ENCODE results near the gene SBNO2. TPM values are rescaled to one million over a fixed set of nuclear protein-coding genes. Genes with fewer than 3 reads are reported as not detected.

The SBNO2 gene
- total RNA-seq, 1 experiment from 2014 or later = 51.8 TPM

GRCh38 chr19:1216756-1217155 is 42.7 kb upstream of the SBNO2 start:
- Histone ChIP-seq H3K4me3 (ENCODE audit: low read depth, low read length, poor library complexity, severe bottlenecking) (no peak overlapping the region), H3K9me3 (ENCODE audit: low read depth, low read length, poor library complexity, severe bottlenecking) (no peaks in the 10 kb centered on the region), H3K36me3 (ENCODE audit: insufficient read depth, low read length, poor library complexity, severe bottlenecking) (peaks cover 16% of the 10 kb centered on the region), H3K4me1 (ENCODE audit: insufficient read depth, low read length, poor library complexity, severe bottlenecking) (peaks cover 32% of the 10 kb centered on the region), H3K27me3 (replicated peaks; ENCODE audit: insufficient read depth, low read depth, low read length, poor library complexity) (no peaks in the 10 kb centered on the region), H3K27ac (ENCODE audit: low read depth, low read length, poor library complexity, severe bottlenecking) (peak overlapping the region; percentile 5)
- no TSS peak for BruUV-seq (replicated peaks)
- TF ChIP-seq EZH2 (IDR thresholded peaks at IDR 0.05; ENCODE audit: borderline replicate concordance, low read depth, low read length, poor library complexity, severe bottlenecking) = no peak
- no peak for TF ChIP-seq CTCF (conservative IDR thresholded peaks at IDR 0.05; ENCODE audit: low read depth, low read length)
- ChIA-PET CTCF (no interaction called here), POLR2A (ENCODE audit: low non-redundant PET) (no interaction called here)
- intact Hi-C loops (cut with micrococcal nuclease; ENCODE audit: unreplicated experiment) = loop anchor here (10.0 kb wide), 1 partner anchor 192 kb away; the partner anchor contains the start of genes CNN2, RNU6-2 and TMEM259
- DNase-seq (ENCODE audit: low spot score) = no peak

- CTCF ChIA-PET = no interaction called here
- Histone ChIP-seq H3K27ac (ENCODE audit: low read depth, low read length, poor library complexity, severe bottlenecking) (peak overlapping the region; percentile 87), H3K9me3 (ENCODE audit: low read depth, low read length, poor library complexity, severe bottlenecking) (no peaks in the 10 kb centered on the region), H3K27me3 (replicated peaks; ENCODE audit: insufficient read depth, low read depth, low read length, poor library complexity) (no peaks in the 10 kb centered on the region), H3K36me3 (ENCODE audit: insufficient read depth, low read length, poor library complexity, severe bottlenecking) (peaks cover 3% of the 10 kb centered on the region), H3K4me3 (ENCODE audit: low read depth, low read length, poor library complexity, severe bottlenecking) (no peak overlapping the region), H3K4me1 (ENCODE audit: insufficient read depth, low read length, poor library complexity, severe bottlenecking) (peaks cover 43% of the 10 kb centered on the region)
- intact Hi-C loops (cut with micrococcal nuclease; ENCODE audit: unreplicated experiment) = loop anchor here (10.0 kb wide), 1 partner anchor 190 kb away; the partner anchor contains the start of genes CNN2, RNU6-2 and TMEM259
- TF ChIP-seq EZH2 (IDR thresholded peaks at IDR 0.05; ENCODE audit: borderline replicate concordance, low read depth, low read length, poor library complexity, severe bottlenecking) = no peak
- POLR2A ChIA-PET (ENCODE audit: low non-redundant PET) = interaction anchor here (0.6 kb wide), 1 partner anchor 11 kb away, joined by 5 read pairs; no protein-coding TSS in a partner anchor
- BruUV-seq (replicated peaks) = no TSS peak
- no peak for DNase-seq (ENCODE audit: low spot score)
Measured at GRCh38 chr19:1214862-1215731, 41.0 kb upstream of the SBNO2 start.

- Histone ChIP-seq H3K4me3 (ENCODE audit: low read depth, low read length, poor library complexity, severe bottlenecking) (no peak overlapping the region), H3K27me3 (replicated peaks; ENCODE audit: insufficient read depth, low read depth, low read length, poor library complexity) (no peaks in the 10 kb centered on the region), H3K4me1 (ENCODE audit: insufficient read depth, low read length, poor library complexity, severe bottlenecking) (peaks cover 49% of the 10 kb centered on the region), H3K27ac (ENCODE audit: low read depth, low read length, poor library complexity, severe bottlenecking) (peak overlapping the region; percentile 87), H3K9me3 (ENCODE audit: low read depth, low read length, poor library complexity, severe bottlenecking) (no peaks in the 10 kb centered on the region), H3K36me3 (ENCODE audit: insufficient read depth, low read length, poor library complexity, severe bottlenecking) (peaks cover 3% of the 10 kb centered on the region)
- CTCF ChIA-PET = interaction anchor here (0.6 to 1.4 kb wide), 2 partner anchors 8 to 202 kb away, joined by 3 to 4 read pairs; no protein-coding TSS in a partner anchor
- POLR2A ChIA-PET (ENCODE audit: low non-redundant PET) = no interaction called here
- BruUV-seq (replicated peaks) = no TSS peak
- intact Hi-C loops (cut with micrococcal nuclease; ENCODE audit: unreplicated experiment) = loop anchor here (10.0 kb wide), 1 partner anchor 190 kb away; the partner anchor contains the start of genes CNN2, RNU6-2 and TMEM259
- no peak for TF ChIP-seq EZH2 (IDR thresholded peaks at IDR 0.05; ENCODE audit: borderline replicate concordance, low read depth, low read length, poor library complexity, severe bottlenecking)
- TF ChIP-seq CTCF (conservative IDR thresholded peaks at IDR 0.05; ENCODE audit: low read depth, low read length) = no peak
- DNase-seq (ENCODE audit: low spot score) = no peak
Measured at GRCh38 chr19:1214299-1214861, 40.3 kb upstream of the SBNO2 start.
